ENCODE measurements around the gene IARS1. TPM values are rescaled to one million over a fixed set of nuclear protein-coding genes. Genes with fewer than 3 reads are reported as not detected.

The IARS1 gene
- total RNA-seq (10 to 100 TPM; 49.8 to 56.8 TPM), total RNA-seq (127 to 1,405 (median 285) reads per million in 172 experiments)
- polyA plus RNA-seq (2013, experiment 1 of 2): 47.3 TPM
- 49.0 TPM for polyA plus RNA-seq (2013, experiment 2 of 2)

GRCh38 chr9:92293452-92294296 lies at the start of gene IARS1:
Gene IARS1 (minus strand): TSS chr9:92293697. CDS start chr9:92289419, 4,278 bp downstream.
- Histone ChIP-seq H3K9me3 (ENCODE audit: control insufficient read depth in 1 of 2, insufficient read depth in 1 of 2, low read length in 2 of 2) (no peaks in the 10 kb centered on the region), H3K36me3 (ENCODE audit: insufficient read depth, low read length) (peaks cover 20% of the 10 kb centered on the region), H3K27ac (ENCODE audit: low read depth in 1 of 2, low read length in 2 of 2) (peak within 1 kb of the TSS; percentile 73 to 74), H3K4me1 (ENCODE audit: insufficient read depth, low read length) (peaks cover 25% of the 10 kb centered on the region), H3K27me3 (ENCODE audit: control insufficient read depth in 1 of 2, insufficient read depth in 2 of 2, low read length in 2 of 2) (no peaks in the 10 kb centered on the region), H3K4me3 (ENCODE audit: low read length) (peak within 1 kb of the TSS; percentile 70)
- no peaks in the 10 kb centered on the region for H3K27me3 Mint-ChIP-seq
- intact Hi-C loops (cut with DNase I, micrococcal nuclease): loop anchor here (1.0 to 10.0 kb wide), 9 partner anchors 31 to 1961 kb away; partner anchors contain the start of genes CENPP (in 2 of the 2), NOL8 (in 2 of the 2), BICD2 (in 1 of the 2) and FAM120A (in 1 of the 2)
- peak; percentile 93 for ATAC-seq (ENCODE audit: poor library complexity)
- POLR2A ChIA-PET: interaction anchor here (0.9 to 2.2 kb wide), 3 partner anchors 30 to 376 kb away, joined by 3 to 11 read pairs (median 3); partner anchors contain the start of genes CENPP, IPPK and NOL8
- H3K4me1 Mint-ChIP-seq (ENCODE audit: low read depth): peaks cover 69% of the 10 kb centered on the region
- H3K4me3 Mint-ChIP-seq: peak within 1 kb of the TSS; percentile 98
- peak within 1 kb of the TSS; percentile 97 for H3K27ac Mint-ChIP-seq
- CTCF ChIA-PET: no interaction called here
- peak; percentile 97 to 100 (median 99) for DNase-seq
- H3K36me3 Mint-ChIP-seq (ENCODE audit: low read depth): peaks cover 48% of the 10 kb centered on the region
- TF ChIP-seq CTCF (IDR thresholded peaks at IDR 0.05): no peak
- no peaks in the 10 kb centered on the region for H3K9me3 Mint-ChIP-seq

- intact Hi-C loops (cut with DNase I, micrococcal nuclease): loop anchor here in 1 of 2 experiments (5.0 to 10.0 kb wide), 2 partner anchors 94 to 292 kb away; no protein-coding TSS in a partner anchor
- no peaks in the 10 kb centered on the region for H3K27me3 ChIP-seq (ENCODE audit: control insufficient read depth in 1 of 2, insufficient read depth in 2 of 2, low read length in 2 of 2)
- H3K9me3 ChIP-seq (ENCODE audit: control insufficient read depth in 1 of 2, insufficient read depth in 1 of 2, low read length in 2 of 2): peaks cover 0 to 4% of the 10 kb centered on the region in 2 experiments
- H3K4me3 ChIP-seq (ENCODE audit: low read length): no peak overlapping the region
- H3K27ac ChIP-seq (ENCODE audit: low read depth in 1 of 2, low read length in 2 of 2): no peak overlapping the region
- DNase-seq (no peak), ATAC-seq (ENCODE audit: poor library complexity) (no peak)
- Mint-ChIP-seq H3K36me3 (ENCODE audit: low read depth) (peaks cover 18% of the 10 kb centered on the region), H3K9me3 (no peaks in the 10 kb centered on the region), H3K4me3 (no peak overlapping the region), H3K27me3 (no peaks in the 10 kb centered on the region), H3K27ac (no peak overlapping the region), H3K4me1 (ENCODE audit: low read depth) (no peaks in the 10 kb centered on the region)
- no peak for TF ChIP-seq CTCF (IDR thresholded peaks at IDR 0.05)
- H3K36me3 ChIP-seq (ENCODE audit: insufficient read depth, low read length): peaks cover 14% of the 10 kb centered on the region
- CTCF ChIA-PET: no interaction called here
- no peaks in the 10 kb centered on the region for H3K4me1 ChIP-seq (ENCODE audit: insufficient read depth, low read length)
- POLR2A ChIA-PET: no interaction called here
Observed at GRCh38 chr9:92342825-92343488, 49.5 kb upstream of the IARS1 start.

GRCh38 chr9:92341578-92341977 lies 48.1 kb upstream of the IARS1 start:
- Histone ChIP-seq H3K4me3 (ENCODE audit: low read length) (no peak overlapping the region), H3K36me3 (ENCODE audit: insufficient read depth, low read length) (peaks cover 17% of the 10 kb centered on the region), H3K9me3 (ENCODE audit: control insufficient read depth in 1 of 2, insufficient read depth in 1 of 2, low read length in 2 of 2) (peaks cover 0 to 4% of the 10 kb centered on the region in 2 experiments), H3K27ac (ENCODE audit: low read depth in 1 of 2, low read length in 2 of 2) (no peak overlapping the region), H3K4me1 (ENCODE audit: insufficient read depth, low read length) (no peaks in the 10 kb centered on the region), H3K27me3 (ENCODE audit: control insufficient read depth in 1 of 2, insufficient read depth in 2 of 2, low read length in 2 of 2) (no peaks in the 10 kb centered on the region)
- Mint-ChIP-seq H3K27ac (no peak overlapping the region), H3K27me3 (no peaks in the 10 kb centered on the region), H3K4me3 (no peak overlapping the region), H3K36me3 (ENCODE audit: low read depth) (peaks cover 24% of the 10 kb centered on the region), H3K4me1 (ENCODE audit: low read depth) (no peaks in the 10 kb centered on the region), H3K9me3 (no peaks in the 10 kb centered on the region)
- DNase-seq (no peak), ATAC-seq (ENCODE audit: poor library complexity) (no peak)
- TF ChIP-seq CTCF (IDR thresholded peaks at IDR 0.05): no peak
- ChIA-PET CTCF (no interaction called here), POLR2A (no interaction called here)
- intact Hi-C loops (cut with DNase I, micrococcal nuclease): loop anchor here in 1 of 2 experiments (5.0 to 10.0 kb wide), 2 partner anchors 96 to 293 kb away; no protein-coding TSS in a partner anchor

All from CD4-positive, alpha-beta T cell (primary cell).